GM18499 (cell line): ENCODE measurements around the gene DCP2.
A peak's percentile ranks its signal among the peaks of the same experiment; 100 is the strongest.

Experiments
- ATAC-seq: cut with Tn5 transposase; IDR thresholded peaks from one replicate; pipeline ENCODE4 v1.9.1; 2021; ENCODE audit warnings: moderate number of reproducible peaks; ENCODE audit not compliant: insufficient read depth, unreplicated experiment

The DCP2 gene

DNA sequence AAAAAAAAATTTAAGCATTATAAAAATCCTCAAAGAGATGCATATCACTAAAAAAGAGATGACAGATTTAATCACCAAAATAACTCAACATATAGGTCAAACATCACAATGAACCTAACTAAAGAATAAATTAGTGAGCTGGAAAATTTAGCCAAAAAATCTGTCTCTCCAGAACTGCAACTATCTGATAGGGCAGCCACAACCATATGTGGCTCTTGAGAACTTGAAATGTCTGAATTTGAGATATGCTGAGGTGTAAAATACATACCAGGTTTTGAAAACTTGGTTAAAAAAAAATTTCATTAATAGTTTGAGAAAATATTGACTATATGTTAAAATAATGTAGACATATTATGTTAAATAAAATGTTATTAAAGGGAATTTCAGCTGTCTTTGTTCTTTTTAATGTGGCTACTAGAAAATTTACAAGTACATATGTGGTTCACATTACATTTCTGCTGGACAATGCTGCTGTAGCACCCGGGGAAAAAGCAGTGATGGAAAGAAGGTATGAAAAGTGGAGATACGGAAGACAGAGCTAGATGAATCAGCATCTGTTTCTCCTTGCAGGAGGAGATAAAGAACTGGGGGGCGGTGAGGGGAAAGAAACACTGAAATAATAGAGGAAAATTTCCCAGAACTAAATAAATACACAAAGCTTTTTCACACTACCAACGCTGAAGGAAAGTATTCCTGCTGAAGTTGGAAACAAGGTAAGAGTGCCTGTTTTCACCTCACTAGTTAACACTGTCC lies 66.1 kb downstream of the DCP2 start:
- no peak for ATAC-seq

DNA sequence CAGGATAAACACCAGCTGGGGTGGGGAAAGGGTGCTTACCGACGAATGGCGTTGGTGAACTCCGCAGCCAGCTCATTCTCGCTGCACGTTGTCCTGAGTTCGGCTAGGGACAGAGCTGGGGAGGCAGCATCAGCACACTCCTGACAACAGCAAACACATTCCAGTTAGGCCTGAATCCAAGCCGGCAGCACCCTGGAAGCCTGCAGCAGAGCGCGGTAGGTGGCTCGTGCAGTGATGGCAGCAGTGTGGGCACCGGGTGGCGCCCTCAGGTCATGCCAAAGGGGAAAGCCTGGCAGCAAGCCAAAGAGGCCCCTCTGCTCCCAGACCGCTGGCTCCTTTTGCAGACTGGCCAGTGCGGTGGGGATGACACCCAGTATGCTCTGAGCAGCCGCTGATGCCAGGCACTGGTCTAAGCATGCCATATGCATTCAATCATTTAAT lies 66.9 kb downstream of the DCP2 start:
- no peak for ATAC-seq

DNA sequence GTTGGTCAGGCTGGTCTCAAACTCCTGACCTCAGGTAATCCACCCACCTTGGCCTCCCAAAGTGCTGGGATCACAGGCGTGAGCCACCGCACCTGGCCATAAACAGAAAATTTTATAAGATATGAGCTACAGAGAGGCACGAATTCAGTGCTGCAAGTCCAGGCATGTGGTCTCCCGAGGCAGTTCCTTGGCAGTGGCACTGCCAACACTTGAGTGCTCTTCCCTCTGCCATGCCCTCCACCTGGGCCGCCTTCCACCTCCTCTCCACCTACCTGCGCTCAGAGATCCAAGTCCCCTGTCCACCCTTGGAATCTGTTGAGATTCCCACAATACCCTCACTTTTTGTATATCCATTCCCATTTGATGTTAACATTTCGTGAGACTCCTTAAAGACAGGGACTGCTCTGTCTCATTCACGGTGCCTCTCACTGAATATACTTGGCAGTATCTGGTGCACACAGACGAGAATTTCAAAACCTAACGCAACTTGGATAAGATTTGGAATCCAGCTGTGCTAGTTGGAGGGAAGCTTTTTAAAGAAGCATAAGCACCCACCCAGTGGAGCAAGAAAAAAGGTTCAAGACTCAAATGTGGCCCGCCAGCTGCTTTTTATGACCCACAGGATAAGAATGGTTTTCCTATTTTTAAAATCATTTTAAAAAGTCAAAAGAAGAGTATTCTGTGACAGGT lies 68.3 kb downstream of the DCP2 start:
- ATAC-seq = no peak

DNA sequence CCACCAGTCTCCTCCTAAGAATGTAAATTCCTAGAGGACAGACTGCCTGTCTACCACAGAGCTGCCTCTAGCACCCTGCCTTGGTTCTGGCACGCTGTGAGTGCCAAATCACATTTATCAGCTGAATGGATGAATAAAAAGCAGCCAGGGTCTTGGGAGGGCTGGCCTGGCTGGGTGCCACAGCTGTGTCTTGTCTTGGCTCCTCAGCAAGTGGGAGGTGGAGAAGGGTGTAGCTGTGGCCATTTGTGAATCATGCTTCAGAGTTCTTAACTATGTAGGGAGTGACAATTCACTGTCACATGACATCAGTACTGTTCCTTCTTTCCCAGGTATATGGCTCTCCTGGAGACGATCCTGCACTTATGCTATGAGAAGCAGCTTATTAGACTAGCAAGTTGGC lies 70.6 kb downstream of the DCP2 start:
- ATAC-seq = no peak

DNA sequence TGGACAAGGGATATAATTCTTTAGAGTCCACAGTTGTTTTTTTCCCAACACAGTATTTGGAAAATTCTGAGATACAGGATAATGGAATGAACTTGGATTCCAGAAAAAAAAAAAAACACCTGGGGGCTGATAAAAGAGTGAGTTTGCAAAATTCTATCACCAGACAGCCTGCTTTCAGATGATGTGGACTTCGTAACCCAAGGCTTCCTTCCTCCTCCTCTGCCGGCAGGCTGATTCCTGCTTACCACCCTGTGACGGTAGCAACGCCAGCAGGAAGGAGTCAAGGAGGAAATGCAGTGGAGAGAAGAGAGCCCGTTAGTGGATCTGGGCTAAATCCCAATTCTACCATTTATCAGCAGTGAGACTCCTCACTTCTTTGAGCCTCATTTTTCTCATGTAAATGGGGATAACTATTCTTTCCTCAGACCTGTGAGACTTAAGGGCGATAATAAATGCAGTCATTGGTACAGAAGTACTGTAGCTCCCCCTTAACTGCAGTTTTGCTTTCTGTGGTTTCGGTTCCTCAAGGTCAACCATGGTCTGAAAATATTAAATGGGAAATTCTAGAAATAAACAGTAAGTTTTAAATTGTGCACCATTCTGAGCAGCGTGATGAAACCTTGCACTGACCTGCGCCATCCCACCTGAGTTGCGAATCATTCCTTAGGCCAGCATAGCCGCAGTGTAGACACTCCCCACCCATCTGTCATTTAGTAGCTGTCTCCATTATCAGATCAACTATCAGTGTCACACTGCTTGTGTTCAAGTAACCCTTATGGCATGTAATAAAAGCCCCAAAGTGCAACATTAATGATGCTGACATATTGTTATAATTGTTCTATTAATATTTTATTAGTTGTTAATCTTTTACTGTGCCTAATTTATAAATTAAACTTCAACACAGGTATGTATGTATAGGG lies 71.4 kb downstream of the DCP2 start:
- ATAC-seq = peak; percentile 82

DNA sequence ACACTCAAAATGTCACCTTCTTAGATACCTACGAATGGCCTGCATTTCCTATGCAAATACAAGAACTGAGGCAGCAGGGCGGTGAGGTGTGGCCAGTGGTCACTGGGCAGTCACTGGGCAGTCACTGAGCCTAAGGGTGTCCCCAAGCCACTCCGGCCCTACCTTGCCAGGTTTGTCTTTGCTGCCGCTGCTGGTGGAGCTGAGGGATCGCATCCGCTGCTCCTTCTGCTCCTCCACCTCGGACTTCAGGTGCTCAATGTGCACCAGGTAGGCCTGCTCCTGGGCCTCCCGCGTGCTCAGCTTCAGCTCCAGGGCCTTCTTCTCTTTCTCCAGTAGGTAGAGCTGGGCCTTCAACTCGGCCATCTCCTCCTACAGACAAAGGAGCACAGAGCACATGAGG lies 72.3 kb downstream of the DCP2 start:
- no peak for ATAC-seq

DNA sequence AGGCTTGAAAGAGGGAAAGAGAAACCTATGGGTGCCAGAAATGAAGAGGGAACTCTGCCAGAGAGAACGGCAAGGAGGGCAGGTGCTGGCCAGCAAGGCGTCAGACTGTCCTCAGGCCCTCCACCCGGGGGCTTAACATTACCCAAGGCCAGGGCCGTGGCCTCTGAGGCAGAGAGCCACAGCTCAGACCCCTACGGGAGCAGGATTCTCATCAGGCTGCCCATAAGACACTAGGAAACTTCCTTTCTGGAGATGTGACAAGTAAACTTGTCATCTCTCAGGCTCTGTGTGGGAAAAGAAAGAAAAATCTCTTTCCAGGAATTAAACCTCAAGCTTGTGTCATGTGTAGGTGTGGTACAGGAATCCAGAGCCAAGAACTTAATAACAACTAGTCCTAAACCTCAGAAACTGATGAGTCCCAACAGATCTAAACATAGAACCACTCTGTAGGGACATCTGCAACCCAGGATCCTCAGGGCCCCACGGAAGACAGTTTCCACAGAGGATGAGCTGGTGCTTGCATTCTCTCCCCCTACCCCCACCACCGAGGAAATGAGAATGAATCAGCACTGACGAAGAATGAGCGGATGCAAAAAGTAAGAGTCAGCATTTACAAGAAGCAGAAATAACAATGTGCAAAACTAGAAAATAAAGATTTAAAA lies 74.3 kb downstream of the DCP2 start:
- no peak for ATAC-seq

DNA sequence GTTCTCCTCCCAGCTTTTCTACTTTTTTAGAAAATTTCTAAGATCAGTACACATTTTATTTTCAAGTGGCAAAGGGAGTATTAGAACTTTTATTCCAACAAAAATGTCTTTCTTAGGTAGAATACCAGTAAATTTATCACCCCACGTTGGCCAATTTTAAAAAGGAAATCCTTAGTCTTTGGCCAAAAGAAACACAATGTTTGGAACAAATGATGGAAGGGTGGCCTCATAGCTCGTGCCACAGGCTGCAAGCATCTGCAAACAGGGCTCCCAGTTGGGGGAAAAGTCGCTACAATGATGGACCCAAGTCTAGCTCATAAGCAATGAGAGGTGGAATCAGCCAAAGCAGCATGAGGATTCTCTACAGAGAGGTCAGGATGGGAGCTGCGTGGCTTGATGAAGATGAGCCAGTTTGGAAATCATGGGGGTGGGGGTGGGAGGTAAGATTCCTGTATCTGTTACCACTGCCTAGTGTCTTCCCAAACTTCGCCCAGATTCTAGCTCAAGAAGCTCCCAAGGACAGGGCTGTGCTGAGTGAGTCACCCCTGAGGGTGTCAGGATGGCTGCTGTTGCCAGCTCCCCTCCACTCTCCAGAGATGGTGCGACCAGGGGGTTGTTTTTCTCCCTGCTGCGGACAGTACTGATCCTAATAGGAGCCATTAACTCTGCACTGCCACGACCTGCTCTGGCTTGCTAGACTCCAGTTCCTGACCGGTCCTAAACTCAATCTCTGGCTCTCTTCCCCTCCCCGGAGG lies 75.6 kb downstream of the DCP2 start:
- no peak for ATAC-seq

DNA sequence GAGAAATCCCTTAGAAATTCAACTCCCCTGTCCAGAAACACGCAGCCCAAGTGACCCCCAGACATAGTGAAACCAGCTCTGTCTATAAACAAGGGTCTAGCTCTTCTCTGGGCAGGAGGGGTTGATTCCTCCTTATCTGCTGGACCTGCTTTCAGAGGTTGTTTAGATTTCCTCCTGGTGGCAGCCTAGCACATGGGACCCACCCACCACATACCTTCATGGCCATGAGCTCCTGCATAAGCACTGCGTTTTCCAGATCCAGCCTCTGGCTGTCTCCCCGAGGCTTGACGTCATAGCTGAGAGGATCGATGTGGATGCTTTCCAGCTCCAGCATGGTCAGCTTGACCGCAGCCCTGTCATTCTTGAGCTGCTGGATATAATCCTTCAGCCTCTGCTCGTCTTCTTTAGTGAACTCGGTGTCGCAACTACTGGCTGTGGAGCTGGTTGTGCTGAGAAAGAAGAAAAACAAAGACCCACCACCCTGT lies 77.0 kb downstream of the DCP2 start:
- no peak for ATAC-seq

DNA sequence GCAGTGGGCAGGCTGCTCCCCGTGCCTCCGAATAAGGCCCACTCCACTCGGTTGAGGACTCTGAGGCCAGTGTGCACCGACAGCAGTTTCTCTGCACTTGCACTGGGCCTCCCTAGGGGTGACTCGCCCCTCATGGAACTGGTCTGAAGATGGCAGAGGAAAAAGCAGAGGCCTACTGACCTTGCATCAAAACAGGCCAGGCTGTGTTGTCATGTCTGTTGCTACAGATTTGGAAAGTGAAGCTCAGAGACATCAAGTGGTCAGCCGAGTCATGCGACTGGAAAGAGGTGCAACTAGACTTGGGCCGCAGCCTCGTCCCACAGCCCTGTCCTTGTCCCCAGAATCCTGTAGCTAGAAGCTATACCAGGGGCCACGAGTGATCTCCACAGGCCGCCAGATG lies 78.3 kb downstream of the DCP2 start:
- no peak for ATAC-seq

DNA sequence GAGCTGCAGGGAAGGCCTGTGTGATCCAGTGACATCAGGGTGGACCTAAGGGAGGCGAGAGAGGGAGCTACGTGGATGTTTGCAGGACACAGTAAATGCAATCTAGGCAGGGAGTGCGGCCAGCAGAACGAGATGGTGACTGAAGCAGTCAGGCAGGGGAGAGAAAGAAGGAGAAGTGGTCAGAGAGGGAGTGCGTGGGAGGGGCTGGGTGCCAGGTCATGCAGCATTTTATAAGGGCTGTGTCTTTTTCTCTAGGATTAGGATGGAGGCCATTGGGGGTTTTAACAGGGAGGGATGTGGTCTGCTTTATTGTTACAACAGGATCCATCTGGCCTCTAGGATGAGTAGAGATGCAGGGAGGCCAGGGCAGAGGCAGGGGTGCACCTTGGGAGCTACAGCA lies 80.4 kb downstream of the DCP2 start:
- ATAC-seq = no peak

DNA sequence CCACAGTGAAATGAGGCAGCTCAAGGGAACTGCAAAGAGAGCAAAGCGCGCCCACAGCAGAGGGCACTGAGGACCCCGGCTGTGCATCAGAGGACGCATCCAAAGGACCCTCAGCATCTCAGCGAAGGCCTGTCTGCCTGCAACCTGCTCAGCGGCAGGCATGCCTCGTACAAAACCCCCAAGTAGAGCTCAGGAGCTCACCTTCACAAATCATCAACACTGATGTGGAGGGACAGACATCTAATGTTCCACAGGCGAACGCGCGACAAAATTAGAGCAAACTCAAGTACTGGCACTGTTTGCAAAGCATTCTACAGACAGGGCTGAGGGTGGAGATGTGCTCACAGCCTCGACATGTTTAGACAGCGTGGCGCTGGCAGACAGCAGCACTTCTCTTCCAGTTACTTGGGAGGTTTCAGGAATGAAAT lies 81.0 kb downstream of the DCP2 start:
- no peak for ATAC-seq

DNA sequence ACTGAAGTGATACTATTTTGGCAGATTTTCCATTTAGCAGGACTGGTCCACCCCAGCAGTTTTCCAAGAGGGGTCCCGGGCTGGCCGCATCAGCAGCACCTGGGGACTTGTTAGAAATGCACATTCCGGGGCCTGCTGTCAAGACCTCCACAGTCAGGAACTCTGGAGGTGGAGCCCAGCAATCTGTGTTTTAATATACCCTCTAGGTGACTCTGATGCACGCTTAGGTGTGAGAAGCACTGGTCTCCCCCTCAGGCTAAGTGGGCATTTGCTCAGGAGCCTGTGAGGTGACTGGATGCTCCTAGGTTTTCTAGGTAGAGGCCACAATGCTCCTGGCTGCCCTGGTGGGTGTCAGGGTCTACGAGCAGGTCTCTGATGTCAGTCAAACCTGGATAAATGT lies 81.7 kb downstream of the DCP2 start:
- ATAC-seq = no peak

DNA sequence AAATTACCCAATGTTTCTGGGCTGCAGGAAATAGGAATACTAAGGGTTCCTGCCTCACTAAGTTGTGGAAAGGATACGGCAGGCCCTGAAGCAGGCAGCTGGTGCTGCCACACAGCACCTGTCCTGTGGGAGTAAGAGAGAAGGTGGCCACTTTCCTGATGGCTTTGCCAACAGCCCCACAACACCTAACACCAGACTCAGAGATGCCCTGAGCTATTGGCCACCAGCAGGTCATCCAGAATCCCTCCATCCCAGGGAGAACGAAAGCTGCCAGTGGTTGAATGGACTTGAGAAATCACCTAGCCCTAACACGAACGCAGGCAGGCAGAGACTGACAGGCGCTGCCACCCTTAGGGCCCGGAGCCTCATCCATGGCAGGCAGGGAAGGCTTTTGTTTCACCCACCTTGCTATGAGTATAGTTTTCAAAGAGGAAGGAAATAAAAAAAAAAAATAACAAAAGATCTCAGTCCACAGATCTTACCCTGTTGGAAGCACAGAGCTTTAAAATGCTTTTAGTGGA lies 82.2 kb downstream of the DCP2 start:
- no peak for ATAC-seq

DNA sequence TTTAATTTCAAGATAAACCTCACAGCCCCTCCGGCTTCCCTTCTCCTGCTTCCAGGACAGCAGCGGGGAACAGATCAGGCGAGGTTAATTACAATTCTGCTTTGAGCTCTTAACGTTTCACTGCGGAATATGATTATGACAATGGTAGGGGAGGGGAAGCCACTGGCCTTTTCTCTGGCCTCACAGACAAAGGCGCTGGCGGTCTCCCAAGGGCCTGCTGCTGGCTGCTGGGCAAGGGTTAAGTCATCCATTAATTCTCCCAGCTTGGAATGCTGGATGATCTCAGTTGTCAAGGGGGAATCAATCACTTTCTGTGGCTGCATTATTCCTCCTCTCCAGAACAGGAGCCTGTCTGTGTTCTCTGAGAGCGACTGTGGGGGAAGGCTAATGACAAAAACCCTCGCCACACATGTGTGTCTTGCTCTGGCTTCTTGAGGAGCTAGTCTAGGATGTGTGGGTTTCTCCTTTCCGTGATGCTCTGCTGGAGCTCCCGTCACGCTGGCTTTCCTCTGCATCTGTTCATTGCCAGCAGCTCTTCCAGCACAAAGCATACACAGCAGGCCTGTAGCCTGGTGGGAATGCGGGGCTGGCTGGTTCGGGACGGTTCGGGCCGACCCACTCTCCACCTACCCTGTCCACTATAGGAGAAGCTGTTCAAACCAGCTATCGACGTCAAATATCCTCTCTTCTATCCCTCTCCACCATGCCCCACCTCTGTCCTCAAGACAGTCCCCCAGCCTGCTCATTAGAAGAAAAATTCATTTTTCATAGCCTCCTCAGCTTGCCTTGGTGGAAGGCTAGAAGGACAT lies 82.8 kb downstream of the DCP2 start:
- ATAC-seq = no peak

DNA sequence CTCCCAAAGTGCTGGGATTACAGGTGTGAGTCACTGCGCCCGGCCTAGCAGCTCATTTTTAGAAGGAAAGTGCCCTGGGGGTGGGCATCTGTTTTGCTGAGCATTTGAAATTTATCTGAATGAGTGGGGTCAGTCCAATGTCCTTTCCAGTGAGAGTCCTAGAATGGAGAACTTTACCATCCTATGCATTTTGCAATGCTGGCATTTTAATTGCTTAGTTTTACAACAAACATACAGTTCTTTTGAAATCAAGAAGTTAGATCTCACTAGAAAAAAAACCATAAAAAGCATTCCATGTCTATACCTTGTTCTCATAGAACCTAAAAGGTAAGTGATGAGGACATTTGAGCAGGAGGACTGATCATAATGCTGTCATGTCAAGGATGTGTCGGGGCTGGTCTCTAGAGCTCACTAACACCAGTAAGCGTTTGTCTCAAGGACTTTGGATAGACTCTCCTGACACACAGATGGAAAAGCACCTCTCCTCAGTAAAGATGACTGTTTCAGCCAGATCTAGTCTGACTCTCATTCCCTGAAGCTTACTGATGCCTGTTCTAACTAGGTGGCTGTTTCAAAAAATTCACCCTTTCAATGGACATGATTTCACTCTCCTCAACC lies 83.9 kb downstream of the DCP2 start:
- ATAC-seq = no peak

DNA sequence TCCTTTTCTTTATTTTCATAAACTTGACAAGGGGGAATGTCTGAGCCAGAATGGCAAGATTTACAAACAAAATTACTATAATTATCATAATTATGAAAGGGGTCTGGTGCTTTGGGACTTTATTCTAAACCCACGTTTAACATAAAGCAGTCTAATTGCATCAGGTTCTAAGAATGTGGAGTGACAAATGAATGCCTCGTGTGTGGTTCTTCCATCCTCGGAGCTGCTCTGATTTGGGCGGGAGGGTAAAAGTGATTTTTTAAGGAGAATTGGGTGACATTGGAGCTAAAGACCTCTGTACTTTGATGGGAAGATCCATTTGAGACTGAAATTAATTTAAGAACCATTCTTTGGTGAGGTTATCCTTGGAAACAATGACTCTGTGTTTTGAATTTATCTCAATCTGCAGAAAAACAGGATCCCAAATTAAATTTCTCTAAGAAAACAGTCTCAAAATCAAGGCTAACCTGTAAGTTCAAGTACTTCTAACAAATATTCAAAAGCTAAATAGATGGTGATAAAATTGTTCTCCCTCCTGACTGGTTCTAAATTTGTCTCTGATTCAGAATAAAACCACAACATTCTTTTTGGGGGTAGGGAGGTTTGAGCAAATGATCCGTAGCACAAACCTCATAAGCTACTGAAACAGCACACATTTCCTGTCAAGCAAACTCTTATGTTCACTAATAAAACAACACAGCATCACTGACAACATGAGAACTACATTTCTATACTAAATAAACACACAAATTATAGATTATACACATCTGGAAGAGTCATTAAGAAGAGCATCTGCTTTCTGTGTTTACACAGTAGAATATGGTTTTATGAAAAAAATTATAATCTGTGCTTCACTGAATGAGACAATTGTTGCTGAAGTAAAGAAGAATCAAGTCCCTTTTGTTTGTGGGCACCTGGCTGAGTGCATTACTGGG lies 85.5 kb downstream of the DCP2 start:
- ATAC-seq = no peak
